ENCODE measurements around the gene AICDA.

DNA sequence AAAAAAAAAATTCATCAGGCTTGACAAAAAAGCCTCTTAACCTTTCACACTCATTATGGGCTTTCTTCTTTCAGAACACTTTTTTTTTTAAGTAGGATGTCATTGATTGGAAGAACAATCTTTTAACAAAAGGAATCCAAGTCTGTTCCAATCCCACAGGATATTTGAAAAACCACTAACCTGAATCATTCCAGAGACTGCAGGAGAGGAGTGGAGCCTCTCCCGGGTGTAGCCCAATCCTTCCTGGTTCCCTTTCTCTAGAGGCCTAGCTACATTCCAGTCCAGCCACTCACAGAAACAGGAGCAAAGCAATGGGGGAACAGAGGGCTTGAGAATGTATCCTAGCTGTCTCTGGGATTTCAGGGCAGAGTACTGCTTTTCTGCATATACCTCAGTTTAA is 45.7 kb upstream of the AICDA start:
- TF ChIP-seq EZH2phosphoT487 (IDR thresholded peaks at IDR 0.05; ENCODE audit: low read depth): no peak
- TF ChIP-seq, protein P1, sequence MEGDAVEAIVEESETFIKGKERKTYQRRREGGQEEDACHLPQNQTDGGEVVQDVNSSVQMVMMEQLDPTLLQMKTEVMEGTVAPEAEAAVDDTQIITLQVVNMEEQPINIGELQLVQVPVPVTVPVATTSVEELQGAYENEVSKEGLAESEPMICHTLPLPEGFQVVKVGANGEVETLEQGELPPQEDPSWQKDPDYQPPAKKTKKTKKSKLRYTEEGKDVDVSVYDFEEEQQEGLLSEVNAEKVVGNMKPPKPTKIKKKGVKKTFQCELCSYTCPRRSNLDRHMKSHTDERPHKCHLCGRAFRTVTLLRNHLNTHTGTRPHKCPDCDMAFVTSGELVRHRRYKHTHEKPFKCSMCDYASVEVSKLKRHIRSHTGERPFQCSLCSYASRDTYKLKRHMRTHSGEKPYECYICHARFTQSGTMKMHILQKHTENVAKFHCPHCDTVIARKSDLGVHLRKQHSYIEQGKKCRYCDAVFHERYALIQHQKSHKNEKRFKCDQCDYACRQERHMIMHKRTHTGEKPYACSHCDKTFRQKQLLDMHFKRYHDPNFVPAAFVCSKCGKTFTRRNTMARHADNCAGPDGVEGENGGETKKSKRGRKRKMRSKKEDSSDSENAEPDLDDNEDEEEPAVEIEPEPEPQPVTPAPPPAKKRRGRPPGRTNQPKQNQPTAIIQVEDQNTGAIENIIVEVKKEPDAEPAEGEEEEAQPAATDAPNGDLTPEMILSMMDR (IDR thresholded peaks at IDR 0.05; ENCODE audit: low read depth, low read length): no peak

Data from OCI-LY3 (cell line).